T-helper 17 cell (primary cell): Measurements from ENCODE around the gene PCDH9. TPM values are rescaled to one million over a fixed set of nuclear protein-coding genes. Genes with fewer than 3 reads are reported as not detected.

Experiments
- ATAC-seq: fragments of 150-1000 bp; cut with Tn5 transposase; 2 replicates; pipeline ENCODE4 v1.10.0; 2021; ENCODE audit warnings: mild to moderate bottlenecking, moderate library complexity
- DNase-seq, 3 donors: peaks; one replicate each; pipeline versions ENCODE4 v3.0.0 to v3.0.0-alpha.2; 2020 to 2021
- H3K9me3 ChIP-seq: one replicate; pipeline ENCODE4 v1.7.0; 2013; ENCODE audit warnings: low read length, mild to moderate bottlenecking; ENCODE audit not compliant: control insufficient read depth, poor library complexity, severe bottlenecking
- H3K27ac Mint-ChIP-seq: one replicate; pipeline ENCODE4 v1.8.0; 2022; ENCODE audit warnings: mild to moderate bottlenecking, moderate library complexity, mixed read lengths
- H3K27me3 Mint-ChIP-seq: one replicate; pipeline ENCODE4 v1.8.0; 2022; ENCODE audit warnings: mixed read lengths
- H3K36me3 Mint-ChIP-seq: one replicate; pipeline ENCODE4 v1.8.0; 2022; ENCODE audit warnings: low read depth, mixed read lengths
- H3K4me1 Mint-ChIP-seq: one replicate; pipeline ENCODE4 v1.8.0; 2022; ENCODE audit warnings: mild to moderate bottlenecking, mixed read lengths
- H3K4me3 Mint-ChIP-seq: one replicate; pipeline ENCODE4 v1.8.0; 2022; ENCODE audit warnings: mild to moderate bottlenecking, moderate library complexity, mixed read lengths
- total RNA-seq, 4 donors: library from RNA in 2 of 4; stranded (reverse) in 2 of 4; gene quantifications; one replicate each; pipeline ENCODE4 v1.2.3 and lab custom pipeline; 2022 to 2026

The PCDH9 gene
- total RNA-seq, 2 donors from 2014 or later = 0.50 to 0.67 TPM

DNA sequence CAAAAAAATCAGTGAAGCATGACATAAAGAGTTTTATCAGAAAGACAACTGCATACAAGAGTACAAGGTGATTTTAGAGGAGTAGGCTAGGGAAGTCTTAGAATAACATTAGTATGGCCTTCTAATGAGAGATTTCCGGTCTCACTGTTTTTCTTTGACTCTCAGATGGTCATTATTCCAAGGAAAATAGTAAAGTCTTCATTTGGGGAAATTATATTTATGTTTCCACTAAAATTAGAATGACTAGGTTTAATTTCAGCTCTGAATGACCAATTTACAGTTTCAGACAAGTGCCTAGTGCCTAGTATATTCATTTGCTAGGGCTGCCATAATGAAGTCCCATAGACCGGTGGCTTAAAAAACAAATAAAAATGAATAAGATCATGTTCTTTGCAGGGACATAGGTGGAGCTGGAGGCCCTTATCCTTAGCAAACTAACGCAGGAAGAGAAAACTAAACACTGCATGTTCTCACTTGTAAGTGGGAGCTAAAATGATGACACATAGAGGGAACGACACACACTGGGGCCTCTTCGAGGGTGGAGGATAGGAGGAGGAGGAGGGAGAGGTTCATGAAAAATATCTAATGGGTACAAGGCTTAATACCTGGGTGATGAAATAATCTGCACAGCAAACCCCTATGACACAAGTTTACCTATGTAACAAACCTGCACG lies 303.1 kb downstream of the PCDH9 start:
- H3K4me1 Mint-ChIP-seq = no peaks in the 10 kb centered on the region
- H3K36me3 Mint-ChIP-seq = no peaks in the 10 kb centered on the region
- no peak for DNase-seq
- no peaks in the 10 kb centered on the region for H3K9me3 ChIP-seq
- H3K27me3 Mint-ChIP-seq = no peaks in the 10 kb centered on the region
- no peak for ATAC-seq
- no peak overlapping the region for H3K27ac Mint-ChIP-seq
- H3K4me3 Mint-ChIP-seq = no peak overlapping the region

DNA sequence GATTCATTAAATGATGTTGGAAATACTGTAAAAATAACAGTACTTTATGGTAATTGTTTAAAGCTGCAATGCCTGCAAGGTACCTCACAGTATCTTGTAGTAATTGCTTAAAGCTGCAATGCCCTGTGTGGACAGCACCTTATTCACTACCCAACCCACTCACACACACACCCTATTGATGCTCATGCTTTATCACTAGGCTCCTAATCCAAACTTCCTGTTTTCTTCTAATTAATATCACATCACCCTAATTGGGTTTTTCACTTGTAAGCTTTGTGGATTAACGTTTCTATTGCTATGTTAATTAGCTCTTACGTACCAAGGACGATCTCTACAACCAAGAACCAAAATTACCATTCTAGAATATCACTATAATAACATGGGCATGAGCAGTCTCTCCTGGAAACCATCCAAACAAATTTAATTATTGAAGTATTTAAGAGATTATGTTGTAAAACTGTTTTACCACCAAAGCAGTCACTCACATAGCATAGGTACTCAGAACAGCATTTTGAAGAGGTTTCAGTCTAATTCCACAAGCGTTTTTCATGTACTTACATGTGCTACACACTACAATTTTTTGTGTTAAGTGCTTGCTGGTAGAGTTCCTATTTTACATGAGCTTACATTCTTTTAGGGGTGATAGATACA lies 303.8 kb downstream of the PCDH9 start:
- H3K4me3 Mint-ChIP-seq = no peak overlapping the region
- no peaks in the 10 kb centered on the region for H3K36me3 Mint-ChIP-seq
- H3K9me3 ChIP-seq = no peaks in the 10 kb centered on the region
- H3K27me3 Mint-ChIP-seq = no peaks in the 10 kb centered on the region
- ATAC-seq (no peak), DNase-seq (no peak)
- H3K4me1 Mint-ChIP-seq = no peaks in the 10 kb centered on the region
- H3K27ac Mint-ChIP-seq = no peak overlapping the region

DNA sequence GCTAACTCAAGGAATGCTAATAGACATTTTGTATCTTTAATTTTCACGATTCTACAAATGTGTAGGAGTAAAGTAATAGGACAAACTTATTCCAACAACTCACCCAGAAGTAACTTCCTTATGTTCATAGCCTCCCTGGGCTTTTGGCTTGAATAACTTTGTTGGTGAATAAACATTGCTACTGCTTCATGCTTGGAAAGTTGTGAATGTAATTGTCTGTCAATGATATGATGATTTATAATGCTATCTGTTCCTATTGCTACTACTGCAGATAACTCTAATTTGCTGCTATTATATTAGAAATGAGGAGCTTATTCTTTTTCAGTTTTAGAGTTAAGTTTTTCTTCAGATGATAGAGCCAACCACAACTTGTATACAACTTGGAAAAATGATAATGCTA lies 307.7 kb downstream of the PCDH9 start:
- no peaks in the 10 kb centered on the region for H3K4me1 Mint-ChIP-seq
- H3K4me3 Mint-ChIP-seq = no peak overlapping the region
- no peaks in the 10 kb centered on the region for H3K27me3 Mint-ChIP-seq
- ATAC-seq = no peak
- H3K36me3 Mint-ChIP-seq = no peaks in the 10 kb centered on the region
- no peaks in the 10 kb centered on the region for H3K9me3 ChIP-seq
- DNase-seq = no peak
- H3K27ac Mint-ChIP-seq = no peak overlapping the region

GRCh38 chr13:66921437-66921836 lies 308.7 kb downstream of the PCDH9 start:
- H3K4me3 Mint-ChIP-seq = no peak overlapping the region

DNA sequence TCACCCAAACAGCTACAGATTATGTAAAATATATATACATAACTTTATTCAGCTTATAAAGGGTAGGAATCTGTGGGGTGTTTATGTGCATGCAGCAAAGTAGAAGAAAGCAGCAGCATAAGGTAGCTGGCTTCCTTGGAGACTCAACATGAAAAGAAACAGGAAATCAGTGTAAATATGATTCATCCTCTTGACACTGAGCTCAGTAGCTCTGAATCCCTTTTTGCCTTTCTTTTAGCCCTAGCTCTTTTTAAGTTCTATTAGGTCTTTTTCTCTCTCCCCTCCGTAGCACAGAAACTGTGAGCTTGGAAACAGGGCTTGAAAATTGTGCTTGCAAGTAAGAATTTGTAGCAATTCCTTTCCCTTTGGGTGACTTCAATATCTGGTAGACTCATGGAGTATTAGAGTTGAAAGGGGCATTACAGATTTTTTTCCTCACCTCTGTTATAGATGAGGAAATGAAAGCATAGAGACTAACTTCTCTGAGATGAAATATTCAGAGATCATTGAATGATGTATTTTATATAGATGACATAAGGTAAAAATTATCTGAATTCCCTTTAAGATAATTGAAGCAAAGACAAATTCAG lies 314.4 kb downstream of the PCDH9 start:
- Mint-ChIP-seq H3K4me3 (no peak overlapping the region), H3K4me1 (no peaks in the 10 kb centered on the region), H3K27ac (no peak overlapping the region), H3K36me3 (no peaks in the 10 kb centered on the region), H3K27me3 (no peaks in the 10 kb centered on the region)
- no peak for DNase-seq
- H3K9me3 ChIP-seq = no peaks in the 10 kb centered on the region
- no peak for ATAC-seq

More at GRCh38 chr13:66921437-66921836, 308.7 kb downstream of the PCDH9 start:
- DNase-seq (no peak), ATAC-seq (no peak)
- no peaks in the 10 kb centered on the region for H3K4me1 Mint-ChIP-seq
- no peak overlapping the region for H3K27ac Mint-ChIP-seq
- H3K27me3 Mint-ChIP-seq = no peaks in the 10 kb centered on the region
- no peaks in the 10 kb centered on the region for H3K9me3 ChIP-seq
- no peaks in the 10 kb centered on the region for H3K36me3 Mint-ChIP-seq

DNA sequence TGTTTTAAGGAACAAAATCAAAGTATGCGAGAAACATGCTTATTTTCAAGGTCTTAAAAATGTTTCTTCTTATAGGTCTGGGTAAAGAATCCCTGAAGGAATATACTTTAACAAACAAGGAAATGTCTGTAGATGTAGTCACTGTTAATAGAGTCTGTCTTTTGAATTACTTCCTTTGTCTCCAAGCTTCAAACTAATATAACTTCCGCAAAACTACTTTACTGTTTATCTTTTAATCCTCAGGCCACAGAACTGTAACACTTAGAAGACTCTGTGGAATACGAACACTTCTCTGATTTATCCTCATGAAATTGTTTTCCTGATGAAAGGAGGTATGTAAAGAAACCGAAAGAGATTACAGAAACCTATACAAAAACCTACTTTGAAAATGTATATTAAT lies 316.0 kb downstream of the PCDH9 start:
- no peaks in the 10 kb centered on the region for H3K9me3 ChIP-seq
- Mint-ChIP-seq H3K4me3 (no peak overlapping the region), H3K36me3 (no peaks in the 10 kb centered on the region), H3K27me3 (no peaks in the 10 kb centered on the region), H3K4me1 (no peaks in the 10 kb centered on the region), H3K27ac (no peak overlapping the region)
- DNase-seq (no peak), ATAC-seq (no peak)

DNA sequence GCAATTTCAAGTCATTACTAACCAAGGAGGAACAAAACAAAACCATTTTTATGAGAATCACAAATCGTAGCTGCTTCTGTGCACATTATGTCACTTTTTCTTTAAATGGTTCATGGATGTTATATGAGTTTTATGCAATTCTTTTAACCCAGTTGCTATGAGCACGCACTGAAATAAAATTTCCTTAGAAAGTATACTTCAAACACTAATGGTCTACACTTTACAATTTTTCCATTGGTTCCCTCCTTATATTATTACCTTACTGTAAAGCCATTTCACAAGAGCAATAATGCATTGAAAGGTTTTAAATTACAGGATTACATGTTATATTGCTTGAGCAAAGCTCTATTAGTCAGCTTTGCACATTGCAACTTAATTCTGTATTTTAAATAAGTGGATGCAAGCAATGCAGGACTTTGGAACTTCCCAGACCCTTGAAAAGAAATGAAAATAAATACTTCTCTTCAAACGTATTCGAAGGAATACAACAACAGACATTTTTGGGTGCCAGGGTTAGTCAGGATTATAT lies 318.7 kb downstream of the PCDH9 start:
- Mint-ChIP-seq H3K4me3 (no peak overlapping the region), H3K27ac (no peak overlapping the region)
- DNase-seq = no peak

DNA sequence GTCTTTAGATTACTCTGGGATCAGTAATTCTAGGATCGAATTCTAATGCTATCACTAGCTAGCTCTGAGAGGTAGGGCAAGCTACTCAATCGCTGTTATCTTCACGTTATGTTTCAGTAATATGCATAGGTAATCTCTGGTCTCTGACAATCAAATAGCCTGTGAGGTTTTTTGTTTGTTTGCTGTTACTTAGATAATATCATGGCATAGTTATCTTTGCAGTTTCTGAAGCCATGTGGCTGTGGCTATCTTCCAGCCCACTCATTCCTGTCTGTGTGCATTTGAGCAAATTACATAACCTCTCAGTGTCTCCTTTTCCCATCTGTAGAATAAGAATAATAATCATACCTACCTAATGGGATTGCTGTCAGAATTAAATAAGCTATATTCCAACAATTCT lies 330.2 kb downstream of the PCDH9 start:
- no peak overlapping the region for H3K4me3 Mint-ChIP-seq
- no peaks in the 10 kb centered on the region for H3K36me3 Mint-ChIP-seq
- H3K9me3 ChIP-seq = no peaks in the 10 kb centered on the region
- ATAC-seq (no peak), DNase-seq (no peak)
- no peaks in the 10 kb centered on the region for H3K27me3 Mint-ChIP-seq
- no peaks in the 10 kb centered on the region for H3K4me1 Mint-ChIP-seq
- H3K27ac Mint-ChIP-seq = no peak overlapping the region

More for the DNA sequence above, 318.7 kb downstream of the PCDH9 start:
- no peak for ATAC-seq
- Mint-ChIP-seq H3K36me3 (no peaks in the 10 kb centered on the region), H3K4me1 (no peaks in the 10 kb centered on the region), H3K27me3 (no peaks in the 10 kb centered on the region)
- H3K9me3 ChIP-seq = no peaks in the 10 kb centered on the region

GRCh38 chr13:66896933-66897332 lies 333.2 kb downstream of the PCDH9 start:
- Mint-ChIP-seq H3K27me3 (no peaks in the 10 kb centered on the region), H3K4me3 (no peak overlapping the region), H3K4me1 (no peaks in the 10 kb centered on the region), H3K27ac (no peak overlapping the region), H3K36me3 (no peaks in the 10 kb centered on the region)
- no peaks in the 10 kb centered on the region for H3K9me3 ChIP-seq
- ATAC-seq (no peak), DNase-seq (no peak)

- H3K4me3 Mint-ChIP-seq = no peak overlapping the region
- DNase-seq (no peak), ATAC-seq (no peak)
- H3K4me1 Mint-ChIP-seq = no peaks in the 10 kb centered on the region
- H3K36me3 Mint-ChIP-seq = no peaks in the 10 kb centered on the region
- no peak overlapping the region for H3K27ac Mint-ChIP-seq
- H3K9me3 ChIP-seq = no peaks in the 10 kb centered on the region
- no peaks in the 10 kb centered on the region for H3K27me3 Mint-ChIP-seq
These were observed 334.4 kb downstream of the PCDH9 start for GRCh38 chr13:66895780-66896179.

GRCh38 chr13:66895320-66895719 lies 334.8 kb downstream of the PCDH9 start:
- ATAC-seq (no peak), DNase-seq (no peak)
- no peak overlapping the region for H3K27ac Mint-ChIP-seq
- no peaks in the 10 kb centered on the region for H3K9me3 ChIP-seq
- H3K4me3 Mint-ChIP-seq = no peak overlapping the region
- no peaks in the 10 kb centered on the region for H3K36me3 Mint-ChIP-seq
- H3K27me3 Mint-ChIP-seq = no peaks in the 10 kb centered on the region
- H3K4me1 Mint-ChIP-seq = no peaks in the 10 kb centered on the region

- ATAC-seq (no peak), DNase-seq (no peak)
- Mint-ChIP-seq H3K27me3 (no peaks in the 10 kb centered on the region), H3K27ac (no peak overlapping the region), H3K36me3 (no peaks in the 10 kb centered on the region), H3K4me3 (no peak overlapping the region), H3K4me1 (no peaks in the 10 kb centered on the region)
- no peaks in the 10 kb centered on the region for H3K9me3 ChIP-seq
These were observed 341.4 kb downstream of the PCDH9 start for GRCh38 chr13:66888698-66889097.

DNA sequence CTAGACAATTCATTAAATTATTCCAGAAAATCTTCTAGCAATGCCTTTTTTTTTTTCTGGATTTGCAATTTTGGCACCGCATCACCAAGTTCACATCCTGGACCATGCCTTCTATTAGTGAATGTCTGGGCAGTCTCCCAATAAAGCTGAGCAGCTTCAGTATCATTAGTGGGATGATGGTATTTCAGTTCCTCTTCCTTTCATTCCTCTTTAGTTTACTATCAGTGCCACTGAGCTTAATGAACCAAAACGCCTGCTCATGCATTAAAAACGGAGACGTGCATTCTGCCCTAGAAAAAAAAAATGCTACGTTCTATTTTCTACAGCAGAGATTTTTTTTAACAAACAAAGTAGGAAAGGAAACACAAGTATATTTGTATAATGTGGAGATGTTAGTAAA lies 343.0 kb downstream of the PCDH9 start:
- Mint-ChIP-seq H3K4me1 (no peaks in the 10 kb centered on the region), H3K4me3 (no peak overlapping the region), H3K27me3 (no peaks in the 10 kb centered on the region), H3K27ac (no peak overlapping the region), H3K36me3 (no peaks in the 10 kb centered on the region)
- no peaks in the 10 kb centered on the region for H3K9me3 ChIP-seq
- ATAC-seq = no peak
- DNase-seq = no peak
